GM12874 (cell line): ENCODE data around the gene KITLG.

Experiments
- TF ChIP-seq, protein P1 (sequence below): IDR thresholded peaks from 2 replicates; pipeline ENCODE4 v1.5.1; 2011; ENCODE audit warnings: low read depth, mild to moderate bottlenecking, control low read depth, low read length, moderate library complexity; ENCODE audit not compliant: insufficient read depth

The KITLG gene

DNA sequence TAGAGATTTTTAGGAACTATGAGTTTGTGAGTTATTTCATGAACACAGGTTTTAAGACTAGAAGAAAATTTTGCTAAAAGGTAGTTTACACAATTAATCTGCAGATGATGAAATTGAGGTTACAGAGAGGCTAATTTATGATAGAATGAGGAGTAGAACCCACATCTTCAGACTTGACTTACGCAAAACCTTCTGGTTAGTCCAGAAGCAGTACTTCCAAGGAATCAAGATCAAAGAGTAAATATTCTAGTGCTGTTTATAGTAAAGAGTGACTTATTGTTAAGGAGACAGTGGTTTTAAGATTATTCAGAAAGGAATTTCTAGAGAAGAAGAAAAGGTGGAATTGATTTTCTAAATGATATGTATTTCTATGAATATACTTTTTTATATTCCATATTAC is 10.6 kb upstream of the KITLG start:
- TF ChIP-seq, protein P1, sequence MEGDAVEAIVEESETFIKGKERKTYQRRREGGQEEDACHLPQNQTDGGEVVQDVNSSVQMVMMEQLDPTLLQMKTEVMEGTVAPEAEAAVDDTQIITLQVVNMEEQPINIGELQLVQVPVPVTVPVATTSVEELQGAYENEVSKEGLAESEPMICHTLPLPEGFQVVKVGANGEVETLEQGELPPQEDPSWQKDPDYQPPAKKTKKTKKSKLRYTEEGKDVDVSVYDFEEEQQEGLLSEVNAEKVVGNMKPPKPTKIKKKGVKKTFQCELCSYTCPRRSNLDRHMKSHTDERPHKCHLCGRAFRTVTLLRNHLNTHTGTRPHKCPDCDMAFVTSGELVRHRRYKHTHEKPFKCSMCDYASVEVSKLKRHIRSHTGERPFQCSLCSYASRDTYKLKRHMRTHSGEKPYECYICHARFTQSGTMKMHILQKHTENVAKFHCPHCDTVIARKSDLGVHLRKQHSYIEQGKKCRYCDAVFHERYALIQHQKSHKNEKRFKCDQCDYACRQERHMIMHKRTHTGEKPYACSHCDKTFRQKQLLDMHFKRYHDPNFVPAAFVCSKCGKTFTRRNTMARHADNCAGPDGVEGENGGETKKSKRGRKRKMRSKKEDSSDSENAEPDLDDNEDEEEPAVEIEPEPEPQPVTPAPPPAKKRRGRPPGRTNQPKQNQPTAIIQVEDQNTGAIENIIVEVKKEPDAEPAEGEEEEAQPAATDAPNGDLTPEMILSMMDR: no peak

DNA sequence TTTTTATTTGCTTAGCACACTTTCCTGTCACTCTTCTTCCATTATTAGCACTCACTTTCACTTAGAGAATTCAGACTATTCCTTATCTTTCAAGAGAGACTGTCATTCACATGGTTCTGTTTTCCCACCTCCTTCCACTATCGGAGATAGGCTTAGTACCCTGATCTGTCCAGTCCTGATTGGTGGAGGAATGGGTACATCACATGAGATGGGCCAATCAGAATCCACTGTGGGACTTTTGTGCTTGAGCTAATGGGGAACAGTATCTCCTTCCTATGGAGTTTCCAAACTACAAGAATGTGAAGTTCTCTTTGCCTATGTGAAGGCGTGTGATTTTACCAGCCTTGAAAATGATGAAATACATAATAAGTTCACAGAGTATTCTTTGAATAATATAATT is 4.8 kb upstream of the KITLG start:
- TF ChIP-seq, protein P1: no peak

DNA sequence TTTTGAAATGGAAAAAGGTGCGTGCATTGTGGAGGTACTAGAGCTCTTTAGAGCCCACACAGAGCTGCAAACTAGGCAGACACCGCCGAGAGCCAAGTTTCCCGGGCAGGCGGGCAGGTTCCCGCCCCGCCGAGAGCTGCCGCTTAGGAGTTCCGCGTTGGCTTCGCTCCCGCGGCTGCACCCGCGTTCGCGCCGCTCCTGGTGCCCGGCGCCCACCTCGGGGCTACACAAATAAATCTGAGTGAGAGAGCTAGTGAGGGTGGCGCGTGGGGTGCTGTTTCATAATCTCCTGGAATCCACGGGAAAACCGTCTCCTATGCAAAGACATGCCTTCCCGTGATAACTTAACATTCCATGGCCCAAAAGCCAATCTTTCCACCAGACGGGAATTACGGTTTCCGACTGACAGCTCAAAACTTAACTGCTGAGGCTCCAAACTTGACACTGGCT is 645 bp downstream of the KITLG start:
- TF ChIP-seq, protein P1: no peak

DNA sequence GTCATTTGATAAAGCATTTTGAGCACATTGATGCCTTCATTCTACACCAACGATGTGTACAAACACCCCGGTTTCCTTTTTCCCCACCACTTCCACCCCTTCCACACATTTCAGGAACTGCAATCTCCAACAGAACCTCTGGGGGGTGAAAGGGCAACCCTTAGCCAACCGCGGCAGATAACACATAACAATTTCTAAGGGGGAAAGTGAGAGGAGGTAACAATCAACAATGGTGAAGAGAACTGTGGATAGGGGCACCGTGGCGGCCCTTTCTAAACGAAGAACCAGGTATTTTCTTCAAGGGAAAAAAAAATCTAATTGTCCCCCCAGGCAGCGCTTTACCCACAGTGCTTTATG is 1.1 kb downstream of the KITLG start:
- TF ChIP-seq, protein P1: no peak

DNA sequence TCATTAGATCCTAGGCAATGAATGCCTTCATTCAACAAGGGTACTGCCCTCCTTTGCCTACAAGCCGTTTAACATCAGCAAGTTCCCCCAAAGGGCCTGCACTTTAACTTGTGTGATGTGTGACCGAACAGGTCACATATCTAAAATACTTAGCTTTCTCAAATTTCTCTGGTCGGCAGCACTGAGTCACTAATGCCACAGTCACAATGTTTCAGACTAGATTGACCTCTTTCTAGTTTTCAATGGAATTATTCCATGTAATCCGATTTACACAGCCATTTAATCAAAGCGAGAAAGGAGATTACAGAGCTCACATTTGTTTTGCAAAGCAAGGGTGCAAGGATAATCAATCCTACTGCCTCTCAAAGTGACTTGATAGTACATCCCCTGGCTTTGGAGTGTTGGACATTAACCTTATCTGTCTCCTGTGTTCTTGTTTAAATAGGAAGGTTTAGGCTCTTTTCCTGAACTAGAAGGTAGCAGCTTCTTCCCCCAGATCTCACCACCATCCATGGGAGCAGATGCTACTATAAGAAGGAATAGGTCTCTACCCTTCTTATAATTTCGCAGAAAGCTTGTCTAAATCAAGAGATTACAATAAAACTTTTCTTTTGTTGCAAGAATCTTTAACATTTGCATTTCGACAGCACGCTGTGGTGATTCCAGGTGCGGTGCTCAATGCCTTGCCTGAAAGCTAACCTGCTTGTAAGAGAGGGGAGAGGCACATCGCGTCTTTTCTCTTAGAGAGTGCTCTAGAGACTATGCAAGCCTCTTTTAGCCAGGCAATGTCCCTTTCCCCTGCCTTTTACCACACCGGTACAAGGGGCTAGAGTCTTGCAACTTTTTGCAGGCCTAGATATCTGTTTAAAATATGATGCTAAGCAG is 1.8 kb downstream of the KITLG start:
- TF ChIP-seq, protein P1: no peak

DNA sequence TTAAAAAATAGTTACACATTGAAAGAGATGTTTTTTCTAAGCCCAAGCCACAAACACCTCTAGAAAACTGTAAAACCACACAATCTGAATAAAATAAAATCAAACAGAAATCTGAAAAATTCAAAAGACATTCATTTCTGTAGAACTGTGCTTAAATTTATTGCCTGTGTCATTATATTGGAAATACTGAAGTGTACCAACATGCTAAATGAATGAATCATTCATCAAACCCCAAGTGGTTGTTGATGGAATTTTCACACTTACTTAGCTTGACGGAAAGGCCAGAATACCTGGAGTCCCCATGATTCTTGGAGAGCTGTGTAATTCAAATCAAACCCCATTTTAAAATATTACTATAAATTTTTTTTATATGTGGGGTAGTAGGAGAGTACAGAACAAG is 2.7 kb downstream of the KITLG start:
- TF ChIP-seq, protein P1: no peak

DNA sequence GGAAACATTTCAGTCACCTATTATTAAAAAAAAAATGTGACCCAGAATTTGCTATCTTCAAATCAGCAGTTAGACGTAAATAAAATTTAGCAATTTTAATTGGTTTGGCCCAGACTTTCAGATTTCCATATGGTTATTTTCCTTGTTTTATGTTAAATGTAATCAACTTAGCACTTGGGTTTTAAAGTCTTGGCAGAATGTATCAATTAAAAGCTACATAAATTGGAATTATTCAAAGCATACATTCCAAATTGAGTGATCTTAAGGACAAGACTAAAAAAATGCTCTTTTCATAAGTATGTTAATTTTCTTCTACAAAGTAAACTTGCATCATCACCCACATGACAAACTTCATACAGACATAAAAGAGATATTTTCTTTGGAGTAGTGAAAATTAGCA is 3.4 kb downstream of the KITLG start:
- TF ChIP-seq, protein P1: no peak
